PC-3 (cell line): ENCODE data around the gene ZNRF4. TPM values are rescaled to one million over a fixed set of nuclear protein-coding genes. Genes with fewer than 3 reads are reported as not detected.

Experiments used
- ATAC-seq: fragments of 200-7000 bp; cut with Tn5 transposase; 2 replicates; pipeline ENCODE4 v1.9.1; 2020; ENCODE audit warnings: mild to moderate bottlenecking, moderate library complexity
- BruUV-seq: library from RNA; stranded (reverse); fragments of 400-500 nt; replicated peaks from 2 replicates; lab custom pipeline; 2021; lab: Mats Ljungman, UMichigan
- CTCF ChIA-PET: fragments of 300-600 bp; sonication (Branson Sonifier 250); formaldehyde crosslinking; loops from one replicate; lab custom pipeline; 2022; ENCODE audit warnings: antibody characterized with exemption; lab: Charles Lee
- POLR2A ChIA-PET: fragments of 300-600 bp; sonication (Branson Sonifier 250); formaldehyde crosslinking; loops from one replicate; lab custom pipeline; 2022; ENCODE audit warnings: antibody characterized with exemption; ENCODE audit not compliant: unreplicated experiment; lab: Charles Lee
- DNase-seq: peaks from one replicate; pipeline ENCODE4 v3.0.0-alpha.2; 2015
- H2AFZ ChIP-seq: fragments of 300-600 bp; sonication (generic); 2 replicates; pipeline ENCODE4 v1.6.0; 2016; ENCODE audit warnings: antibody characterized with exemption, low read length
- H3F3A ChIP-seq: fragments of 300-600 bp; sonication (generic); one replicate; pipeline ENCODE4 v1.6.0; 2017; ENCODE audit warnings: antibody characterized with exemption, low read length, control low read depth, mild to moderate bottlenecking; ENCODE audit not compliant: unreplicated experiment
- H3K27ac ChIP-seq: fragments of 300-600 bp; sonication (generic); 2 replicates; pipeline ENCODE4 v1.5.1; 2016; ENCODE audit warnings: mild to moderate bottlenecking, low read length
- H3K27me3 ChIP-seq: fragments of 300-600 bp; sonication (generic); 2 replicates; pipeline ENCODE4 v1.6.1; 2016; ENCODE audit warnings: low read length, mixed read lengths
- H3K36me3 ChIP-seq: fragments of 300-600 bp; sonication (generic); 2 replicates; pipeline ENCODE4 v1.6.1; 2016; ENCODE audit warnings: low read depth, mixed run types, low read length, mixed read lengths
- H3K4me1 ChIP-seq: fragments of 300-600 bp; sonication (generic); 2 replicates; pipeline ENCODE4 v1.5.1; 2016; ENCODE audit warnings: low read length; ENCODE audit not compliant: insufficient read depth
- H3K4me2 ChIP-seq: fragments of 300-600 bp; sonication (generic); 2 replicates; pipeline ENCODE4 v1.6.0; 2016; ENCODE audit warnings: low read length
- H3K4me3 ChIP-seq: fragments of 300-600 bp; sonication (generic); 2 replicates; pipeline ENCODE4 v1.5.1; 2016; ENCODE audit warnings: mild to moderate bottlenecking, low read length, mixed read lengths
- H3K79me2 ChIP-seq: fragments of 300-600 bp; sonication (generic); 2 replicates; pipeline ENCODE4 v1.6.1; 2017; ENCODE audit warnings: low read length, mixed read lengths
- H3K9ac ChIP-seq: fragments of 300-600 bp; sonication (generic); 2 replicates; pipeline ENCODE4 v1.6.0; 2016; ENCODE audit warnings: mild to moderate bottlenecking, low read length
- H3K9me2 ChIP-seq: fragments of 300-600 bp; sonication (generic); replicated peaks from 2 replicates; pipeline ENCODE4 v1.6.1; 2016; ENCODE audit warnings: mixed run types, low read length, mixed read lengths
- H3K9me3 ChIP-seq: fragments of 300-600 bp; sonication (generic); 2 replicates; pipeline ENCODE4 v1.6.1; 2016; ENCODE audit warnings: low read length, mixed read lengths
- H4K20me1 ChIP-seq: fragments of 300-600 bp; sonication (generic); 2 replicates; pipeline ENCODE4 v1.6.1; 2016; ENCODE audit warnings: low read length, mixed read lengths
- EZH2 ChIP-seq: fragments of 300-600 bp; sonication (generic); IDR thresholded peaks from one replicate; pipeline ENCODE4 v1.6.1; 2017; ENCODE audit warnings: antibody characterized with exemption, mild to moderate bottlenecking, low read length; ENCODE audit not compliant: unreplicated experiment
- EZH2phosphoT487 ChIP-seq: fragments of 300-600 bp; sonication (generic); IDR thresholded peaks from 2 replicates; pipeline ENCODE4 v1.6.1; 2018; ENCODE audit warnings: mild to moderate bottlenecking, antibody characterized with exemption, low read length, borderline replicate concordance
- intact Hi-C: fragments of 100-400 bp; cut with micrococcal nuclease; formaldehyde crosslinking; loops from 2 replicates; pipeline ENCODE4 v1.9.0; 2023
- total RNA-seq: library from RNA; depleted of rRNA; stranded (reverse); fragments of >200 nt; gene quantifications from 2 replicates; pipeline ENCODE4 v1.2.3, GENCODE V29; 2014; rRNA removed
- TF ChIP-seq, protein P1 (sequence below): fragments of 300-600 bp; sonication (generic); conservative IDR thresholded peaks from 2 replicates; pipeline ENCODE4 v1.5.1; 2017; ENCODE audit warnings: antibody characterized with exemption, low read depth, mild to moderate bottlenecking, low read length

ZNRF4 gene
- total RNA-seq, 1 experiment from 2014 or later, result not detected

DNA sequence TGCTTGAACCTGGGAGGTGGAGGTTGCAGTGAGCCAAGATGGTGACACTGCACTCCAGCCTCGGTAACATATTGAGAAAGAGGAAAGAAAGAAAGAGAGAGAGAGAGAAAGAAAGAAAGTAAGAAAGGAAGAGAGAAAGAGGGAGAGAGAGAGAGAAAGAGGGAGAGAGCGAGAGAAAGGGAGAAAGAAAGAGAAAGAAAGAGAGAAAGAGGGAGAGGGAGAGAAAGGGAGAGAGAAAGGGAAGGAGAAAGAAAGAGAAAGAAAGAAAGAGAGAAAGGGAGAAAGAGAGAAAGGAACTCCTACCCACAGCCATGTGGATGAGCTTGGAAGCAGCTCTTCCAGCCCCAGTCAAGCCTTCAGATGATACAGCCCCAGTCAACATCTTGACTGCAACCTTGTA, 46.7 kb downstream of the ZNRF4 start:
- ChIA-PET CTCF (no interaction called here), POLR2A (interaction anchor here (0.7 kb wide), 1 partner anchor 139 kb away, joined by 3 read pairs; no protein-coding TSS in a partner anchor)
- Histone ChIP-seq H3K9me2 (no peaks in the 10 kb centered on the region), H3K27me3 (no peaks in the 10 kb centered on the region), H3K36me3 (no peaks in the 10 kb centered on the region), H3K9me3 (no peaks in the 10 kb centered on the region), H3K79me2 (no peaks in the 10 kb centered on the region), H3F3A (no peaks in the 10 kb centered on the region), H3K27ac (no peak overlapping the region), H3K4me2 (no peak overlapping the region), H3K4me3 (no peak overlapping the region), H4K20me1 (no peaks in the 10 kb centered on the region), H2AFZ (no peak overlapping the region), H3K4me1 (no peaks in the 10 kb centered on the region), H3K9ac (no peak overlapping the region)
- no TSS peak for BruUV-seq
- DNase-seq (no peak), ATAC-seq (no peak)
- intact Hi-C loops, result no loop called here
- TF ChIP-seq EZH2 (no peak), EZH2phosphoT487 (no peak)
- TF ChIP-seq, protein P1, sequence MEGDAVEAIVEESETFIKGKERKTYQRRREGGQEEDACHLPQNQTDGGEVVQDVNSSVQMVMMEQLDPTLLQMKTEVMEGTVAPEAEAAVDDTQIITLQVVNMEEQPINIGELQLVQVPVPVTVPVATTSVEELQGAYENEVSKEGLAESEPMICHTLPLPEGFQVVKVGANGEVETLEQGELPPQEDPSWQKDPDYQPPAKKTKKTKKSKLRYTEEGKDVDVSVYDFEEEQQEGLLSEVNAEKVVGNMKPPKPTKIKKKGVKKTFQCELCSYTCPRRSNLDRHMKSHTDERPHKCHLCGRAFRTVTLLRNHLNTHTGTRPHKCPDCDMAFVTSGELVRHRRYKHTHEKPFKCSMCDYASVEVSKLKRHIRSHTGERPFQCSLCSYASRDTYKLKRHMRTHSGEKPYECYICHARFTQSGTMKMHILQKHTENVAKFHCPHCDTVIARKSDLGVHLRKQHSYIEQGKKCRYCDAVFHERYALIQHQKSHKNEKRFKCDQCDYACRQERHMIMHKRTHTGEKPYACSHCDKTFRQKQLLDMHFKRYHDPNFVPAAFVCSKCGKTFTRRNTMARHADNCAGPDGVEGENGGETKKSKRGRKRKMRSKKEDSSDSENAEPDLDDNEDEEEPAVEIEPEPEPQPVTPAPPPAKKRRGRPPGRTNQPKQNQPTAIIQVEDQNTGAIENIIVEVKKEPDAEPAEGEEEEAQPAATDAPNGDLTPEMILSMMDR, result no peak

DNA sequence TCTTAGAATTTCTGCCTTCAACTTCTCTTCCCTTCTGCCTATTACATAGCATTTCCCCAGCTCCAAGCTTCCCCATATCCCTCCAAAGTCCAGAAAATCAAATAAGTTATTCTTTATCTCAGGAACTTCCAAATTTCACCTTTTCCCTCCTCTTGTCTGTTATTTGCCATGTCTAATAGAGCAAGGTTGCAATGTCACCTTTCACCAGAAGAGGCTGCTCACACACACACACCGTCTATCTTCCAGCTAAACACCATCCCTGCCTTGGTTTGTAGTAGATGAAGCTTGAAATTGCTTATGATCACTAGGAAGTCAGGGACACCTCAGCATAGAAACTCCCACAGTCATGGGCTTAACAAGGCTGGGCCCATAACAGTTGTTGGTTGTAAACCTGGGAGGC, 48.4 kb downstream of the ZNRF4 start:
- DNase-seq (peak; percentile 19), ATAC-seq (no peak)
- no peak overlapping the region for H3K4me3 ChIP-seq
- H3K9me2 ChIP-seq, result no peaks in the 10 kb centered on the region
- no peak overlapping the region for H3K27ac ChIP-seq
- no peak overlapping the region for H2AFZ ChIP-seq
- CTCF ChIA-PET, result no interaction called here
- no peaks in the 10 kb centered on the region for H3K9me3 ChIP-seq
- no peaks in the 10 kb centered on the region for H3F3A ChIP-seq
- BruUV-seq, result no TSS peak
- H3K9ac ChIP-seq, result no peak overlapping the region
- TF ChIP-seq EZH2 (no peak), EZH2phosphoT487 (no peak)
- TF ChIP-seq, protein P1, result no peak
- H3K4me1 ChIP-seq, result no peaks in the 10 kb centered on the region
- no peak overlapping the region for H3K4me2 ChIP-seq
- no peaks in the 10 kb centered on the region for H3K79me2 ChIP-seq
- H3K27me3 ChIP-seq, result no peaks in the 10 kb centered on the region
- intact Hi-C loops, result no loop called here
- POLR2A ChIA-PET, result no interaction called here
- no peaks in the 10 kb centered on the region for H4K20me1 ChIP-seq
- no peaks in the 10 kb centered on the region for H3K36me3 ChIP-seq

DNA sequence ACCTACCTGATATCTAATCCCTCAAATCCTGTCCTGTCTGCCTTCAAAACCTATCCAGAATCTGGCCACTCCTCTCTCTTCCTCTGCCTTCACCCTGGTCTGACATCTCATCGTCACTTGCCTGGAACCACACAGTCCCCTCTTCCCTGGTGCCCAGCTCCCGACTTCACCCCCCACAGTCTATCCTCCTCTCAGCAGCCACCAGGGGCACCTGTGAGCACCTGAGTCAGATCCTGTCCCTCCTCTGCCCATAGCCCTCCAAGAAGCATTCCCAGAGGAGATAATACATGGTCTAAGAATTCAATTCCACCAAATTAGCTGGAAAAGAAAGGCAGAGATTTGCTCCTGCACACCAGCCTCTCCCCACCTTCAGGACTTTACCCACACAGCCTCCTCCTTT, 48.9 kb downstream of the ZNRF4 start:
- no peaks in the 10 kb centered on the region for H4K20me1 ChIP-seq
- DNase-seq (peak; percentile 29), ATAC-seq (peak; percentile 79)
- no peak overlapping the region for H3K4me2 ChIP-seq
- no peaks in the 10 kb centered on the region for H3K4me1 ChIP-seq
- no peak overlapping the region for H3K9ac ChIP-seq
- ChIA-PET CTCF (interaction anchor here (0.5 kb wide), 1 partner anchor 56 kb away, joined by 9 read pairs; no protein-coding TSS in a partner anchor), POLR2A (no interaction called here)
- H3K36me3 ChIP-seq, result no peaks in the 10 kb centered on the region
- intact Hi-C loops, result no loop called here
- no peaks in the 10 kb centered on the region for H3K9me2 ChIP-seq
- H3K79me2 ChIP-seq, result no peaks in the 10 kb centered on the region
- H2AFZ ChIP-seq, result no peak overlapping the region
- H3K27me3 ChIP-seq, result no peaks in the 10 kb centered on the region
- no TSS peak for BruUV-seq
- H3K27ac ChIP-seq, result no peak overlapping the region
- TF ChIP-seq EZH2 (no peak), EZH2phosphoT487 (no peak)
- TF ChIP-seq, protein P1, result peak; percentile 61
- H3K9me3 ChIP-seq, result no peaks in the 10 kb centered on the region
- H3F3A ChIP-seq, result no peaks in the 10 kb centered on the region
- H3K4me3 ChIP-seq, result no peak overlapping the region

Other genes with a start within 250 kb of the ZNRF4 start
- gene PTPRS, start 114.6 kb upstream of the ZNRF4 start, total RNA-seq, result 106 and 134 TPM in 2 replicates
- 0.58 and 0.69 TPM in 2 replicates for gene TINCR, start 112.5 kb downstream of the ZNRF4 start, total RNA-seq
- 77.5 and 101 TPM in 2 replicates for gene SAFB2, start 167.4 kb downstream of the ZNRF4 start, total RNA-seq
- gene SAFB, start 167.7 kb downstream of the ZNRF4 start, total RNA-seq, result 94.9 and 164 TPM in 2 replicates
- gene MICOS13, start 225.1 kb downstream of the ZNRF4 start, total RNA-seq, result 331 and 456 TPM in 2 replicates
- gene HSD11B1L, start 225.6 kb downstream of the ZNRF4 start, total RNA-seq, result 8.6 and 10.9 TPM in 2 replicates
- 2,190 and 2,470 TPM in 2 replicates for gene RPL36, start 234.9 kb downstream of the ZNRF4 start, total RNA-seq